Astrocyte (in vitro differentiated cells and primary cell): ENCODE measurements around the gene ADGRF5. TPM values are rescaled to one million over a fixed set of nuclear protein-coding genes. Genes with fewer than 3 reads are reported as not detected.

Source experiments
- DNase-seq: peaks from one replicate; pipeline ENCODE4 v3.0.0-alpha.2; 2010; ENCODE audit warnings: low read depth
- FAIRE-seq: peaks from 2 replicates; lab custom pipeline; 2011; peaks lifted over from hg19 to GRCh38; lab: Jason Lieb, UNC
- H2AFZ ChIP-seq: 2 replicates; pipeline ENCODE4 v1.6.0; 2012; ENCODE audit warnings: low read depth, low read length, inconsistent platforms
- H3K27ac ChIP-seq: 2 replicates; pipeline ENCODE4 v1.5.1; 2011; ENCODE audit warnings: low read depth, low read length, inconsistent platforms
- H3K27me3 ChIP-seq: 2 replicates; pipeline ENCODE4 v1.6.0; 2011; ENCODE audit warnings: low read length, inconsistent platforms; ENCODE audit not compliant: insufficient read depth
- H3K36me3 ChIP-seq: 2 replicates; pipeline ENCODE4 v1.5.1; 2011; ENCODE audit warnings: low read length, inconsistent platforms; ENCODE audit not compliant: insufficient read depth
- H3K4me1 ChIP-seq: 2 replicates; pipeline ENCODE4 v1.5.1; 2011; ENCODE audit warnings: low read length, inconsistent platforms; ENCODE audit not compliant: insufficient read depth
- H3K4me2 ChIP-seq: 2 replicates; pipeline ENCODE4 v1.6.0; 2012; ENCODE audit warnings: low read length, inconsistent platforms
- H3K4me3 ChIP-seq: 2 replicates; pipeline ENCODE4 v1.5.1; 2011; ENCODE audit warnings: low read depth, mild to moderate bottlenecking, low read length, inconsistent platforms; ENCODE audit not compliant: insufficient read depth
- H3K79me2 ChIP-seq: 2 replicates; pipeline ENCODE4 v1.6.0; 2012; ENCODE audit warnings: mild to moderate bottlenecking, low read length, inconsistent platforms; ENCODE audit not compliant: insufficient read depth
- H3K9ac ChIP-seq: 2 replicates; pipeline ENCODE4 v1.6.0; 2012; ENCODE audit warnings: mild to moderate bottlenecking, low read length, inconsistent platforms
- H3K9me3 ChIP-seq: 2 replicates; pipeline ENCODE4 v1.5.1; 2012; ENCODE audit warnings: low read depth, mild to moderate bottlenecking, low read length, inconsistent platforms; ENCODE audit not compliant: insufficient read depth
- H4K20me1 ChIP-seq: 2 replicates; pipeline ENCODE4 v1.6.0; 2012; ENCODE audit warnings: low read length, inconsistent platforms; ENCODE audit not compliant: insufficient read depth
- H3K27ac Mint-ChIP-seq: one replicate; pipeline ENCODE4 v1.8.0; 2021; ENCODE audit warnings: mild to moderate bottlenecking, mixed read lengths; ENCODE audit not compliant: unreplicated experiment
- H3K27me3 Mint-ChIP-seq: one replicate; pipeline ENCODE4 v1.8.0; 2021; ENCODE audit warnings: low read depth, mixed read lengths; ENCODE audit not compliant: unreplicated experiment
- H3K36me3 Mint-ChIP-seq: one replicate; pipeline ENCODE4 v1.8.0; 2021; ENCODE audit warnings: low read depth, mixed read lengths; ENCODE audit not compliant: unreplicated experiment
- H3K4me1 Mint-ChIP-seq: one replicate; pipeline ENCODE4 v1.8.0; 2021; ENCODE audit warnings: low read depth, mixed read lengths; ENCODE audit not compliant: unreplicated experiment
- H3K4me3 Mint-ChIP-seq: one replicate; pipeline ENCODE4 v1.8.0; 2021; ENCODE audit warnings: mild to moderate bottlenecking, moderate library complexity, mixed read lengths; ENCODE audit not compliant: unreplicated experiment
- H3K9me3 Mint-ChIP-seq: one replicate; pipeline ENCODE4 v1.8.0; 2021; ENCODE audit warnings: mild to moderate bottlenecking, mixed read lengths; ENCODE audit not compliant: unreplicated experiment
- CTCF ChIP-seq: IDR thresholded peaks from 2 replicates; pipeline ENCODE4 v1.5.1; 2011; ENCODE audit warnings: low read depth, mild to moderate bottlenecking, inconsistent platforms, low read length, moderate library complexity; ENCODE audit not compliant: insufficient read depth
- EZH2 ChIP-seq: IDR thresholded peaks from 2 replicates; pipeline ENCODE4 v1.6.1; 2012; ENCODE audit warnings: mild to moderate bottlenecking, low read length, inconsistent platforms; ENCODE audit not compliant: insufficient read depth
- total RNA-seq: library from RNA; stranded (reverse); gene quantifications from 2 replicates; pipeline ENCODE4 v1.2.1, GENCODE V29; 2021

ADGRF5 gene
- total RNA-seq, 1 donor from 2014 or later: 0.54 TPM

GRCh38 chr6:46832816-46833215 is 88.9 kb downstream of the ADGRF5 start:
- Mint-ChIP-seq H3K4me3 (no peak overlapping the region), H3K27me3 (no peaks in the 10 kb centered on the region), H3K36me3 (no peaks in the 10 kb centered on the region), H3K27ac (no peak overlapping the region), H3K9me3 (no peaks in the 10 kb centered on the region), H3K4me1 (no peaks in the 10 kb centered on the region)
- Histone ChIP-seq H3K4me2 (no peak overlapping the region), H4K20me1 (no peaks in the 10 kb centered on the region), H3K36me3 (no peaks in the 10 kb centered on the region), H3K79me2 (no peaks in the 10 kb centered on the region), H3K4me1 (no peaks in the 10 kb centered on the region), H3K4me3 (no peak overlapping the region), H3K9ac (no peak overlapping the region), H3K27ac (no peak overlapping the region), H3K27me3 (no peaks in the 10 kb centered on the region), H2AFZ (no peak overlapping the region), H3K9me3 (no peaks in the 10 kb centered on the region)
- TF ChIP-seq CTCF: no peak
- no peak for TF ChIP-seq EZH2
- FAIRE-seq (no peak), DNase-seq (no peak)

- TF ChIP-seq CTCF (no peak), EZH2 (no peak)
- Histone ChIP-seq H3K36me3 (no peaks in the 10 kb centered on the region), H3K9ac (no peak overlapping the region), H2AFZ (no peak overlapping the region), H3K4me2 (no peak overlapping the region), H4K20me1 (no peaks in the 10 kb centered on the region), H3K27ac (no peak overlapping the region), H3K4me1 (no peaks in the 10 kb centered on the region), H3K79me2 (no peaks in the 10 kb centered on the region), H3K27me3 (no peaks in the 10 kb centered on the region), H3K9me3 (no peaks in the 10 kb centered on the region), H3K4me3 (no peak overlapping the region)
- FAIRE-seq (no peak), DNase-seq (no peak)
- Mint-ChIP-seq H3K4me3 (no peak overlapping the region), H3K9me3 (no peaks in the 10 kb centered on the region), H3K27ac (no peak overlapping the region), H3K36me3 (no peaks in the 10 kb centered on the region), H3K27me3 (no peaks in the 10 kb centered on the region), H3K4me1 (peaks cover 1% of the 10 kb centered on the region)
Measured at GRCh38 chr6:46828939-46829338, 92.8 kb downstream of the ADGRF5 start.

- H3K4me3 Mint-ChIP-seq: no peak overlapping the region
- Histone ChIP-seq H3K9me3 (no peaks in the 10 kb centered on the region), H3K27ac (no peak overlapping the region), H3K9ac (no peak overlapping the region), H3K4me2 (no peak overlapping the region), H3K36me3 (no peaks in the 10 kb centered on the region), H4K20me1 (no peaks in the 10 kb centered on the region), H2AFZ (no peak overlapping the region), H3K79me2 (no peaks in the 10 kb centered on the region), H3K4me3 (no peak overlapping the region), H3K27me3 (no peaks in the 10 kb centered on the region), H3K4me1 (no peaks in the 10 kb centered on the region)
- H3K27me3 Mint-ChIP-seq: no peaks in the 10 kb centered on the region
- no peaks in the 10 kb centered on the region for H3K36me3 Mint-ChIP-seq
- H3K9me3 Mint-ChIP-seq: no peaks in the 10 kb centered on the region
- no peak overlapping the region for H3K27ac Mint-ChIP-seq
- TF ChIP-seq CTCF (no peak), EZH2 (no peak)
- peaks cover 11% of the 10 kb centered on the region for H3K4me1 Mint-ChIP-seq
- no peak for FAIRE-seq
- no peak for DNase-seq
Measured at GRCh38 chr6:46821458-46821881, 100.3 kb downstream of the ADGRF5 start.
